ENCODE data around the gene KISS1R. TPM values are rescaled to one million over a fixed set of nuclear protein-coding genes. Genes with fewer than 3 reads are reported as not detected.

KISS1R gene
- polyA plus RNA-seq, 1 donor (not counting 4 experiments of a cell fraction or from before 2014, with no cell fraction given) = not detected

DNA sequence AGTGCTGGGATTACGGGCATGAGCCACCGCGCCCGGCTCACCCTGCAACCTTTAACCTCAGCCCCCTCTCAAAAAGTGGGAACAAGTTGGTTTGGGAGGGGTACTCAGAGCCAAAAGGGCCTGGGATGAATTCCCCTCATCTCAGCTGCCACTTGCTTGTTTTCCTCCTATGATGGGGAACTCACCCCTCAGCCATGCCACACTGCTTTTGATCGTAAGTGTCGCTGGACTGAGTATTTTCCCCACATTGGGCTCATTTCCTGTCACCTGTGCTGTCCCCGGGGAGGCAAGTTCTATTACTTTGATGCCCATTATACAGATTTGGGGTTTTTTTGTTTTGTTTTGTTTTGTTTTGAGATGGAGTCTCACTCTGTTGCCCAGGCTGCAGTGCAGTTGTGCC is 10.7 kb upstream of the KISS1R start:
- Histone ChIP-seq H3K27ac (ENCODE audit: control insufficient read depth, insufficient read depth, low read length) (no peak overlapping the region), H3K36me3 (ENCODE audit: control insufficient read depth in 2 of 2, extremely low read depth in 1 of 2, insufficient read depth in 2 of 2, low read length in 2 of 2) (peaks cover 3 to 5% of the 10 kb centered on the region in 2 experiments), H3K4me2 (ENCODE audit: control insufficient read depth, extremely low read depth, insufficient read depth, low read depth, low read length) (no peak overlapping the region), H3K4me1 (ENCODE audit: control insufficient read depth, extremely low read depth, insufficient read depth, low read length) (peaks cover 6% of the 10 kb centered on the region), H2AFZ (ENCODE audit: control insufficient read depth, low read length) (no peak overlapping the region), H3K9me3 (ENCODE audit: control insufficient read depth, low read depth, low read length) (no peaks in the 10 kb centered on the region), H3K79me2 (ENCODE audit: control insufficient read depth, insufficient read depth, low read length) (peaks cover 47% of the 10 kb centered on the region), H4K20me1 (ENCODE audit: control insufficient read depth, extremely low read depth, insufficient read depth, low read length) (peaks cover 9% of the 10 kb centered on the region), H3K4me3 (ENCODE audit: control insufficient read depth in 2 of 3, extremely low read depth in 1 of 3, insufficient read depth in 2 of 3, low read depth in 1 of 3, low read length in 3 of 3) (no peak overlapping the region), H3K9me1 (ENCODE audit: control insufficient read depth, extremely low read depth, insufficient read depth, low read length) (no peaks in the 10 kb centered on the region), H3K9ac (ENCODE audit: control insufficient read depth, extremely low read depth, insufficient read depth, low read length) (no peak overlapping the region), H3K27me3 (ENCODE audit: control insufficient read depth, extremely low read depth, insufficient read depth, low read length) (no peaks in the 10 kb centered on the region)
- FAIRE-seq (no peak), DNase-seq (ENCODE audit: low read depth, low spot score) (no peak)
- TF ChIP-seq, protein P1, sequence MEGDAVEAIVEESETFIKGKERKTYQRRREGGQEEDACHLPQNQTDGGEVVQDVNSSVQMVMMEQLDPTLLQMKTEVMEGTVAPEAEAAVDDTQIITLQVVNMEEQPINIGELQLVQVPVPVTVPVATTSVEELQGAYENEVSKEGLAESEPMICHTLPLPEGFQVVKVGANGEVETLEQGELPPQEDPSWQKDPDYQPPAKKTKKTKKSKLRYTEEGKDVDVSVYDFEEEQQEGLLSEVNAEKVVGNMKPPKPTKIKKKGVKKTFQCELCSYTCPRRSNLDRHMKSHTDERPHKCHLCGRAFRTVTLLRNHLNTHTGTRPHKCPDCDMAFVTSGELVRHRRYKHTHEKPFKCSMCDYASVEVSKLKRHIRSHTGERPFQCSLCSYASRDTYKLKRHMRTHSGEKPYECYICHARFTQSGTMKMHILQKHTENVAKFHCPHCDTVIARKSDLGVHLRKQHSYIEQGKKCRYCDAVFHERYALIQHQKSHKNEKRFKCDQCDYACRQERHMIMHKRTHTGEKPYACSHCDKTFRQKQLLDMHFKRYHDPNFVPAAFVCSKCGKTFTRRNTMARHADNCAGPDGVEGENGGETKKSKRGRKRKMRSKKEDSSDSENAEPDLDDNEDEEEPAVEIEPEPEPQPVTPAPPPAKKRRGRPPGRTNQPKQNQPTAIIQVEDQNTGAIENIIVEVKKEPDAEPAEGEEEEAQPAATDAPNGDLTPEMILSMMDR (optimal IDR thresholded peaks at IDR 0.05 in 1 of 3, IDR thresholded peaks at IDR 0.05 in 1 of 3, conservative IDR thresholded peaks at IDR 0.05 in 1 of 3; ENCODE audit: extremely low read depth in 1 of 3, insufficient read depth in 2 of 3, low read length in 3 of 3) = no peak
- no peak for TF ChIP-seq EZH2 (IDR thresholded peaks at IDR 0.05; ENCODE audit: low read length)
- dilution Hi-C loops (cut with MboI; ENCODE audit: extremely low pct_ligation_motif_present, low sequenced_read_pairs) = no loop called here

GRCh38 chr19:907183-907853 is 9.8 kb upstream of the KISS1R start:
- no peaks in the 10 kb centered on the region for H3K9me1 ChIP-seq (ENCODE audit: control insufficient read depth, extremely low read depth, insufficient read depth, low read length)
- H3K27me3 ChIP-seq (ENCODE audit: control insufficient read depth, extremely low read depth, insufficient read depth, low read length) = no peaks in the 10 kb centered on the region
- TF ChIP-seq, protein P1 (optimal IDR thresholded peaks at IDR 0.05 in 1 of 3, IDR thresholded peaks at IDR 0.05 in 1 of 3, conservative IDR thresholded peaks at IDR 0.05 in 1 of 3; ENCODE audit: extremely low read depth in 1 of 3, insufficient read depth in 2 of 3, low read length in 3 of 3) = no peak
- TF ChIP-seq EZH2 (IDR thresholded peaks at IDR 0.05; ENCODE audit: low read length) = no peak
- H3K27ac ChIP-seq (ENCODE audit: control insufficient read depth, insufficient read depth, low read length) = no peak overlapping the region
- no peaks in the 10 kb centered on the region for H3K9me3 ChIP-seq (ENCODE audit: control insufficient read depth, low read depth, low read length)
- no peak overlapping the region for H2AFZ ChIP-seq (ENCODE audit: control insufficient read depth, low read length)
- dilution Hi-C loops (cut with MboI; ENCODE audit: extremely low pct_ligation_motif_present, low sequenced_read_pairs) = no loop called here
- peaks cover 0 to 3% of the 10 kb centered on the region in 2 experiments for H3K36me3 ChIP-seq (ENCODE audit: control insufficient read depth in 2 of 2, extremely low read depth in 1 of 2, insufficient read depth in 2 of 2, low read length in 2 of 2)
- no peak overlapping the region for H3K4me2 ChIP-seq (ENCODE audit: control insufficient read depth, extremely low read depth, insufficient read depth, low read depth, low read length)
- H3K4me3 ChIP-seq (ENCODE audit: control insufficient read depth in 2 of 3, extremely low read depth in 1 of 3, insufficient read depth in 2 of 3, low read depth in 1 of 3, low read length in 3 of 3) = no peak overlapping the region
- H3K4me1 ChIP-seq (ENCODE audit: control insufficient read depth, extremely low read depth, insufficient read depth, low read length) = peaks cover 6% of the 10 kb centered on the region
- no peak for FAIRE-seq
- H4K20me1 ChIP-seq (ENCODE audit: control insufficient read depth, extremely low read depth, insufficient read depth, low read length) = peaks cover 9% of the 10 kb centered on the region
- DNase-seq (ENCODE audit: low read depth, low spot score) = no peak
- no peak overlapping the region for H3K9ac ChIP-seq (ENCODE audit: control insufficient read depth, extremely low read depth, insufficient read depth, low read length)
- peaks cover 52% of the 10 kb centered on the region for H3K79me2 ChIP-seq (ENCODE audit: control insufficient read depth, insufficient read depth, low read length)
